HEK293 (cell line): ENCODE data around the gene PMVK.

ENCODE experiments used
- EGR2 ChIP-seq: fragments of 450-650 bp; formaldehyde crosslinking; IDR thresholded peaks from 2 replicates; pipeline ENCODE4 v1.5.1; 2016; ENCODE audit warnings: low read depth, missing biosample characterization, missing genetic modification characterization
- GFI1B ChIP-seq: fragments of 450-650 bp; formaldehyde crosslinking; IDR thresholded peaks from 2 replicates; pipeline ENCODE4 v1.5.1; 2016; ENCODE audit warnings: missing biosample characterization, missing genetic modification characterization
- KLF9 ChIP-seq: fragments of 450-650 bp; formaldehyde crosslinking; IDR thresholded peaks from 2 replicates; pipeline ENCODE4 v1.5.1; 2016; ENCODE audit warnings: missing biosample characterization, missing genetic modification characterization, low read depth
- PRDM1 ChIP-seq: fragments of 450-650 bp; formaldehyde crosslinking; IDR thresholded peaks from 2 replicates; pipeline ENCODE4; 2016; ENCODE audit warnings: missing biosample characterization, missing genetic modification characterization
- REPIN1 ChIP-seq: fragments of 450-650 bp; formaldehyde crosslinking; IDR thresholded peaks from 2 replicates; pipeline ENCODE4 v1.5.1; 2017; ENCODE audit warnings: missing biosample characterization, missing genetic modification characterization, low read depth
- SCRT2 ChIP-seq: fragments of 450-650 bp; formaldehyde crosslinking; IDR thresholded peaks from 2 replicates; pipeline ENCODE4 v1.5.1; 2016; ENCODE audit warnings: missing biosample characterization, missing genetic modification characterization
- ZNF121 ChIP-seq: fragments of 450-650 bp; formaldehyde crosslinking; IDR thresholded peaks from 2 replicates; pipeline ENCODE4 v1.5.1; 2016; ENCODE audit warnings: missing biosample characterization, missing genetic modification characterization
- ZNF132 ChIP-seq: fragments of 450-650 bp; formaldehyde crosslinking; IDR thresholded peaks from 2 replicates; pipeline ENCODE4 v1.5.1; 2017; ENCODE audit warnings: missing biosample characterization, missing genetic modification characterization, borderline replicate concordance
- ZNF157 ChIP-seq: fragments of 450-650 bp; formaldehyde crosslinking; IDR thresholded peaks from 2 replicates; pipeline ENCODE4 v1.5.1; 2016; ENCODE audit warnings: missing biosample characterization, missing genetic modification characterization
- ZNF2 ChIP-seq: fragments of 450-650 bp; formaldehyde crosslinking; IDR thresholded peaks from 2 replicates; pipeline ENCODE4 v1.5.1; 2016; ENCODE audit warnings: missing biosample characterization, missing genetic modification characterization
- ZNF214 ChIP-seq: fragments of 450-650 bp; formaldehyde crosslinking; IDR thresholded peaks from 2 replicates; pipeline ENCODE4 v1.5.1; 2017; ENCODE audit warnings: missing biosample characterization, mild to moderate bottlenecking, missing genetic modification characterization, borderline replicate concordance
- ZNF274 ChIP-seq, 2 experiments: fragments of 200-500 bp in 1 of 2; fragments of 450-650 bp in 1 of 2; sonication (Bioruptor generic) in 1 of 2; formaldehyde crosslinking in 1 of 2; IDR thresholded peaks; 2 replicates each; pipeline versions ENCODE4 v1.5.1 to v1.6.1; 2014 to 2016; ENCODE audit warnings: borderline replicate concordance in 1 of 2, inconsistent platforms in 1 of 2, low read length in 1 of 2, missing biosample characterization in 1 of 2, missing genetic modification characterization in 1 of 2
- ZNF394 ChIP-seq: fragments of 450-650 bp; formaldehyde crosslinking; IDR thresholded peaks from 2 replicates; pipeline ENCODE4 v1.5.1; 2016; ENCODE audit warnings: missing biosample characterization, missing genetic modification characterization, mild to moderate bottlenecking, moderate library complexity, borderline replicate concordance
- ZNF416 ChIP-seq: fragments of 450-650 bp; formaldehyde crosslinking; IDR thresholded peaks from 2 replicates; pipeline ENCODE4 v1.5.1; 2016; ENCODE audit warnings: missing biosample characterization, missing genetic modification characterization
- ZNF433 ChIP-seq: fragments of 450-650 bp; formaldehyde crosslinking; IDR thresholded peaks from 2 replicates; pipeline ENCODE4 v1.5.1; 2016; ENCODE audit warnings: missing biosample characterization, missing genetic modification characterization, low read depth
- ZNF529 ChIP-seq: fragments of 450-650 bp; formaldehyde crosslinking; IDR thresholded peaks from 2 replicates; pipeline ENCODE4 v1.5.1; 2017; ENCODE audit warnings: missing genetic modification characterization, missing biosample characterization; ENCODE audit not compliant: insufficient replicate concordance
- ZNF544 ChIP-seq: fragments of 450-650 bp; formaldehyde crosslinking; IDR thresholded peaks from 2 replicates; pipeline ENCODE4 v1.5.0; 2017; ENCODE audit warnings: missing biosample characterization, missing genetic modification characterization
- ZNF623 ChIP-seq: fragments of 450-650 bp; formaldehyde crosslinking; IDR thresholded peaks from 2 replicates; pipeline ENCODE4 v1.5.1; 2016; ENCODE audit warnings: missing biosample characterization, missing genetic modification characterization
- ZNF629 ChIP-seq: fragments of 450-650 bp; formaldehyde crosslinking; IDR thresholded peaks from 2 replicates; pipeline ENCODE4 v1.5.1; 2017; ENCODE audit warnings: missing biosample characterization, missing genetic modification characterization
- ZNF654 ChIP-seq: fragments of 450-650 bp; formaldehyde crosslinking; IDR thresholded peaks from 2 replicates; pipeline ENCODE4 v1.5.1; 2016; ENCODE audit warnings: low read depth, missing biosample characterization, missing genetic modification characterization
- ZNF664 ChIP-seq: fragments of 450-650 bp; formaldehyde crosslinking; IDR thresholded peaks from 2 replicates; pipeline ENCODE4 v1.5.1; 2016; ENCODE audit warnings: missing biosample characterization, missing genetic modification characterization
- ZNF701 ChIP-seq: fragments of 450-650 bp; formaldehyde crosslinking; IDR thresholded peaks from 2 replicates; pipeline ENCODE4 v1.5.1; 2016; ENCODE audit warnings: missing biosample characterization, missing genetic modification characterization
- ZSCAN23 ChIP-seq: fragments of 450-650 bp; formaldehyde crosslinking; IDR thresholded peaks from 2 replicates; pipeline ENCODE4 v1.5.1; 2016; ENCODE audit warnings: missing biosample characterization, missing genetic modification characterization
- TF ChIP-seq, protein P1 (sequence below): fragments of 450-650 bp; formaldehyde crosslinking; IDR thresholded peaks from 2 replicates; pipeline ENCODE4 v1.5.1; 2017; ENCODE audit warnings: missing biosample characterization, missing genetic modification characterization
- TF ChIP-seq, protein P2 (sequence below): fragments of 450-650 bp; formaldehyde crosslinking; IDR thresholded peaks from 2 replicates; pipeline ENCODE4 v1.5.1; 2017; ENCODE audit warnings: missing biosample characterization, missing genetic modification characterization
- TF ChIP-seq, protein P3 (sequence below): fragments of 450-650 bp; formaldehyde crosslinking; IDR thresholded peaks from 2 replicates; pipeline ENCODE4 v1.5.1; 2016; ENCODE audit warnings: missing biosample characterization, missing genetic modification characterization
- TF ChIP-seq, protein P4 (sequence below): fragments of 450-650 bp; formaldehyde crosslinking; IDR thresholded peaks from 2 replicates; pipeline ENCODE4 v1.5.1; 2016; ENCODE audit warnings: missing biosample characterization, missing genetic modification characterization
- TF ChIP-seq, protein P5 (sequence below): fragments of 450-650 bp; formaldehyde crosslinking; IDR thresholded peaks from 2 replicates; pipeline ENCODE4 v1.5.1; 2016; ENCODE audit warnings: missing biosample characterization, missing genetic modification characterization
- TF ChIP-seq, protein P6 (sequence below): fragments of 450-650 bp; formaldehyde crosslinking; conservative IDR thresholded peaks from 2 replicates; pipeline ENCODE4 v1.5.1; 2016; ENCODE audit warnings: low read depth, missing biosample characterization, missing genetic modification characterization

The PMVK gene

DNA sequence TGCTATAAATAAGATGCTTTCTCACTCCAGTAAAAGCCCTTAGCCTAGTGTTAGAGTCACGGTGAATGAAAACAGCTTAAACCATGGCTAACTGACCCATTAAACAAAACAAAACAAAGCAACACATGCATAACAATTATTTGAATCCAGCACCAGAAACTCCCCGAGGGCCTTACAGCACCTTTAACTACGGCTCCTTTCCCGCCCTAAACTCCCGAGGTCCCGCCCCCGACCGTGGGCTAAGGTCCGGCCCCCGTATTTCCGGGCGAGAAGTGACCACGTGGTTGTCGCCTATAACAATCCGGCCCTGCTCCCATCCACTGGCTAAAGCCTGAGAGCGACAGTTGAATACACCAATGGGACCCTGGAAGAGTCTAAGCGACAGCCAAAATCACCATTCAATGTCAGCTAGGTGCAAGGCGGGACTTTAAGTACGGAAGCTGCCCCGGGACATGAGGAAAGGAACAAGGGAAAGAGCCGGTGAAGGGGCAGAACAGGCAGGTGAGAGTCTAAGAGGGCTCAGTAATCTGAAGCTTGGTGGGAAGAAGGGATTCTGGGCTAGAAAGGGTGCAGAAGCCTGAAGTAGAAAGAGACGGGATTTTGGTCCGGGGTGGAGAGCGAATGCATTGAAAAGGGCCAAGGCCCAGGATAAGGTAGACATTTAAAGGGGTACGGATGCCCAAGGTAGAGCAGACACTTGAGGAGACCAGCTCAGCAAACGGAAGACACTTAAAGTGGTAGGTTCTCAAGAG, 46.6 kb upstream of the PMVK start, which contains the start of gene FLAD1 (continued):
- TF ChIP-seq, protein P1, sequence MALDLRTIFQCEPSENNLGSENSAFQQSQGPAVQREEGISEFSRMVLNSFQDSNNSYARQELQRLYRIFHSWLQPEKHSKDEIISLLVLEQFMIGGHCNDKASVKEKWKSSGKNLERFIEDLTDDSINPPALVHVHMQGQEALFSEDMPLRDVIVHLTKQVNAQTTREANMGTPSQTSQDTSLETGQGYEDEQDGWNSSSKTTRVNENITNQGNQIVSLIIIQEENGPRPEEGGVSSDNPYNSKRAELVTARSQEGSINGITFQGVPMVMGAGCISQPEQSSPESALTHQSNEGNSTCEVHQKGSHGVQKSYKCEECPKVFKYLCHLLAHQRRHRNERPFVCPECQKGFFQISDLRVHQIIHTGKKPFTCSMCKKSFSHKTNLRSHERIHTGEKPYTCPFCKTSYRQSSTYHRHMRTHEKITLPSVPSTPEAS (tag by site-specific recombination), result no peak
- no peak for TF ChIP-seq GFI1B (tag by site-specific recombination)
- peak; percentile 14; the same call in 1 of the 2 replicates for TF ChIP-seq ZNF2 (tag by site-specific recombination)
- TF ChIP-seq, protein P2, sequence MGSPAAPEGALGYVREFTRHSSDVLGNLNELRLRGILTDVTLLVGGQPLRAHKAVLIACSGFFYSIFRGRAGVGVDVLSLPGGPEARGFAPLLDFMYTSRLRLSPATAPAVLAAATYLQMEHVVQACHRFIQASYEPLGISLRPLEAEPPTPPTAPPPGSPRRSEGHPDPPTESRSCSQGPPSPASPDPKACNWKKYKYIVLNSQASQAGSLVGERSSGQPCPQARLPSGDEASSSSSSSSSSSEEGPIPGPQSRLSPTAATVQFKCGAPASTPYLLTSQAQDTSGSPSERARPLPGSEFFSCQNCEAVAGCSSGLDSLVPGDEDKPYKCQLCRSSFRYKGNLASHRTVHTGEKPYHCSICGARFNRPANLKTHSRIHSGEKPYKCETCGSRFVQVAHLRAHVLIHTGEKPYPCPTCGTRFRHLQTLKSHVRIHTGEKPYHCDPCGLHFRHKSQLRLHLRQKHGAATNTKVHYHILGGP (tag by site-specific recombination), result no peak
- TF ChIP-seq ZNF157 (tag by site-specific recombination), result no peak
- TF ChIP-seq EGR2 (tag by site-specific recombination), result peak; percentile 84
- TF ChIP-seq, protein P3, sequence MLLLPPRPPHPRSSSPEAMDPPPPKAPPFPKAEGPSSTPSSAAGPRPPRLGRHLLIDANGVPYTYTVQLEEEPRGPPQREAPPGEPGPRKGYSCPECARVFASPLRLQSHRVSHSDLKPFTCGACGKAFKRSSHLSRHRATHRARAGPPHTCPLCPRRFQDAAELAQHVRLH (tag by site-specific recombination), result peak; percentile 94
- TF ChIP-seq ZNF664 (tag by site-specific recombination), result no peak
- TF ChIP-seq, protein P4, sequence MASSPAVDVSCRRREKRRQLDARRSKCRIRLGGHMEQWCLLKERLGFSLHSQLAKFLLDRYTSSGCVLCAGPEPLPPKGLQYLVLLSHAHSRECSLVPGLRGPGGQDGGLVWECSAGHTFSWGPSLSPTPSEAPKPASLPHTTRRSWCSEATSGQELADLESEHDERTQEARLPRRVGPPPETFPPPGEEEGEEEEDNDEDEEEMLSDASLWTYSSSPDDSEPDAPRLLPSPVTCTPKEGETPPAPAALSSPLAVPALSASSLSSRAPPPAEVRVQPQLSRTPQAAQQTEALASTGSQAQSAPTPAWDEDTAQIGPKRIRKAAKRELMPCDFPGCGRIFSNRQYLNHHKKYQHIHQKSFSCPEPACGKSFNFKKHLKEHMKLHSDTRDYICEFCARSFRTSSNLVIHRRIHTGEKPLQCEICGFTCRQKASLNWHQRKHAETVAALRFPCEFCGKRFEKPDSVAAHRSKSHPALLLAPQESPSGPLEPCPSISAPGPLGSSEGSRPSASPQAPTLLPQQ (tag by site-specific recombination), result peak; percentile 61
- TF ChIP-seq, protein P5, sequence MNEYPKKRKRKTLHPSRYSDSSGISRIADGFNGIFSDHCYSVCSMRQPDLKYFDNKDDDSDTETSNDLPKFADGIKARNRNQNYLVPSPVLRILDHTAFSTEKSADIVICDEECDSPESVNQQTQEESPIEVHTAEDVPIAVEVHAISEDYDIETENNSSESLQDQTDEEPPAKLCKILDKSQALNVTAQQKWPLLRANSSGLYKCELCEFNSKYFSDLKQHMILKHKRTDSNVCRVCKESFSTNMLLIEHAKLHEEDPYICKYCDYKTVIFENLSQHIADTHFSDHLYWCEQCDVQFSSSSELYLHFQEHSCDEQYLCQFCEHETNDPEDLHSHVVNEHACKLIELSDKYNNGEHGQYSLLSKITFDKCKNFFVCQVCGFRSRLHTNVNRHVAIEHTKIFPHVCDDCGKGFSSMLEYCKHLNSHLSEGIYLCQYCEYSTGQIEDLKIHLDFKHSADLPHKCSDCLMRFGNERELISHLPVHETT, result peak; percentile 50; the same call in 1 of the 2 replicates
- TF ChIP-seq ZNF701 (tag by site-specific recombination), result no peak
- TF ChIP-seq ZNF214, result no peak
- TF ChIP-seq ZNF132 (tag by site-specific recombination), result no peak
- peak; percentile 28; the same call in 1 of the 2 replicates for TF ChIP-seq ZNF394 (tag by site-specific recombination)
- no peak for TF ChIP-seq ZNF529
- no peak for TF ChIP-seq ZNF433
- TF ChIP-seq ZNF544 (tag by site-specific recombination), result no peak
- no peak for TF ChIP-seq ZNF274 (IDR thresholded peaks at IDR 0.05; ENCODE audit: low read length)
- no peak for TF ChIP-seq ZNF274 (tag by site-specific recombination; IDR thresholded peaks at IDR 0.05; ENCODE audit: borderline replicate concordance)
- no peak for TF ChIP-seq ZNF416 (tag by site-specific recombination)
- peak; percentile 63 for TF ChIP-seq ZNF629
- no peak for TF ChIP-seq REPIN1 (tag by site-specific recombination)
- no peak for TF ChIP-seq ZSCAN23 (tag by site-specific recombination)
- no peak for TF ChIP-seq ZNF121 (tag by site-specific recombination)
- TF ChIP-seq KLF9 (tag by site-specific recombination), result peak; percentile 56; the same call in 1 of the 2 replicates
- no peak for TF ChIP-seq ZNF654 (tag by site-specific recombination)
- TF ChIP-seq, protein P6, sequence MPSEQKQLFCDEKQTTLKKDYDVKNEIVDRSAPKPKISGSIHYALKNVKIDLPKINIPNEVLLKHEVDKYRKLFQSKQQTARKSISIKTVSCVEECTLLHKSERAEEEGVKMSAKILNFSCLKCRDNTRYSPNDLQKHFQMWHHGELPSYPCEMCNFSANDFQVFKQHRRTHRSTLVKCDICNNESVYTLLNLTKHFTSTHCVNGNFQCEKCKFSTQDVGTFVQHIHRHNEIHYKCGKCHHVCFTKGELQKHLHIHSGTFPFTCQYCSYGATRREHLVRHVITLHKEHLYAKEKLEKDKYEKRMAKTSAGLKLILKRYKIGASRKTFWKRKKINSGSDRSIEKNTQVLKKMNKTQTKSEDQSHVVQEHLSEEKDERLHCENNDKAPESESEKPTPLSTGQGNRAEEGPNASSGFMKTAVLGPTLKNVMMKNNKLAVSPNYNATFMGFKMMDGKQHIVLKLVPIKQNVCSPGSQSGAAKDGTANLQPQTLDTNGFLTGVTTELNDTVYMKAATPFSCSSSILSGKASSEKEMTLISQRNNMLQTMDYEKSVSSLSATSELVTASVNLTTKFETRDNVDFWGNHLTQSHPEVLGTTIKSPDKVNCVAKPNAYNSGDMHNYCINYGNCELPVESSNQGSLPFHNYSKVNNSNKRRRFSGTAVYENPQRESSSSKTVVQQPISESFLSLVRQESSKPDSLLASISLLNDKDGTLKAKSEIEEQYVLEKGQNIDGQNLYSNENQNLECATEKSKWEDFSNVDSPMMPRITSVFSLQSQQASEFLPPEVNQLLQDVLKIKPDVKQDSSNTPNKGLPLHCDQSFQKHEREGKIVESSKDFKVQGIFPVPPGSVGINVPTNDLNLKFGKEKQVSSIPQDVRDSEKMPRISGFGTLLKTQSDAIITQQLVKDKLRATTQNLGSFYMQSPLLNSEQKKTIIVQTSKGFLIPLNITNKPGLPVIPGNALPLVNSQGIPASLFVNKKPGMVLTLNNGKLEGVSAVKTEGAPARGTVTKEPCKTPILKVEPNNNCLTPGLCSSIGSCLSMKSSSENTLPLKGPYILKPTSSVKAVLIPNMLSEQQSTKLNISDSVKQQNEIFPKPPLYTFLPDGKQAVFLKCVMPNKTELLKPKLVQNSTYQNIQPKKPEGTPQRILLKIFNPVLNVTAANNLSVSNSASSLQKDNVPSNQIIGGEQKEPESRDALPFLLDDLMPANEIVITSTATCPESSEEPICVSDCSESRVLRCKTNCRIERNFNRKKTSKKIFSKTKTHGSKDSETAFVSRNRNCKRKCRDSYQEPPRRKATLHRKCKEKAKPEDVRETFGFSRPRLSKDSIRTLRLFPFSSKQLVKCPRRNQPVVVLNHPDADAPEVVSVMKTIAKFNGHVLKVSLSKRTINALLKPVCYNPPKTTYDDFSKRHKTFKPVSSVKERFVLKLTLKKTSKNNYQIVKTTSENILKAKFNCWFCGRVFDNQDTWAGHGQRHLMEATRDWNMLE (tag by site-specific recombination), result peak; percentile 65
- peak; percentile 50 for TF ChIP-seq SCRT2 (tag by site-specific recombination)
- TF ChIP-seq ZNF623 (tag by site-specific recombination), result no peak
- TF ChIP-seq PRDM1 (tag by site-specific recombination), result peak; percentile 96
